ENCODE data around the gene LMTK3.

Gene LMTK3

GRCh38 chr19:48518207-48518606, 6.6 kb upstream of the LMTK3 start:
- Histone ChIP-seq H3K4me3 (replicated peaks; ENCODE audit: low read depth, low read length) (no peak overlapping the region), H3K27me3 (replicated peaks; ENCODE audit: control insufficient read depth, insufficient read depth, low read length) (no peaks in the 10 kb centered on the region), H3K36me3 (ENCODE audit: control insufficient read depth, insufficient read depth, low read length) (no peaks in the 10 kb centered on the region)
- TF ChIP-seq CTCF (IDR thresholded peaks at IDR 0.05; ENCODE audit: insufficient read depth, low read length, poor library complexity, severe bottlenecking) = no peak
- DNase-seq (ENCODE audit: extremely low read depth, insufficient read length) = no peak

GRCh38 chr19:48516536-48516935, 4.9 kb upstream of the LMTK3 start:
- H3K4me3 ChIP-seq (replicated peaks; ENCODE audit: low read depth, low read length) = no peak overlapping the region
- no peak for TF ChIP-seq CTCF (IDR thresholded peaks at IDR 0.05; ENCODE audit: insufficient read depth, low read length, poor library complexity, severe bottlenecking)
- H3K27me3 ChIP-seq (replicated peaks; ENCODE audit: control insufficient read depth, insufficient read depth, low read length) = no peaks in the 10 kb centered on the region; the same call in 1 of the 2 replicates
- H3K36me3 ChIP-seq (ENCODE audit: control insufficient read depth, insufficient read depth, low read length) = no peaks in the 10 kb centered on the region
- no peak for DNase-seq (ENCODE audit: extremely low read depth, insufficient read length)

GRCh38 chr19:48514123-48514458, 2.5 kb upstream of the LMTK3 start:
- Histone ChIP-seq H3K36me3 (ENCODE audit: control insufficient read depth, insufficient read depth, low read length) (no peaks in the 10 kb centered on the region), H3K27me3 (replicated peaks; ENCODE audit: control insufficient read depth, insufficient read depth, low read length) (peaks cover 2% of the 10 kb centered on the region), H3K4me3 (replicated peaks; ENCODE audit: low read depth, low read length) (peak overlapping the region; percentile 77)
- TF ChIP-seq CTCF (IDR thresholded peaks at IDR 0.05; ENCODE audit: insufficient read depth, low read length, poor library complexity, severe bottlenecking) = no peak
- no peak for DNase-seq (ENCODE audit: extremely low read depth, insufficient read length)

GRCh38 chr19:48513289-48514122, 1.9 kb upstream of the LMTK3 start:
- no peaks in the 10 kb centered on the region for H3K36me3 ChIP-seq (ENCODE audit: control insufficient read depth, insufficient read depth, low read length)
- peak; percentile 59 for DNase-seq (ENCODE audit: extremely low read depth, insufficient read length)
- no peak for TF ChIP-seq CTCF (IDR thresholded peaks at IDR 0.05; ENCODE audit: insufficient read depth, low read length, poor library complexity, severe bottlenecking)
- H3K27me3 ChIP-seq (replicated peaks; ENCODE audit: control insufficient read depth, insufficient read depth, low read length) = peaks cover 2% of the 10 kb centered on the region
- H3K4me3 ChIP-seq (replicated peaks; ENCODE audit: low read depth, low read length) = peak overlapping the region; percentile 77

GRCh38 chr19:48512504-48513288, 1.1 kb upstream of the LMTK3 start:
- DNase-seq (ENCODE audit: extremely low read depth, insufficient read length) = no peak
- peak overlapping the region; percentile 77 for H3K4me3 ChIP-seq (replicated peaks; ENCODE audit: low read depth, low read length)
- no peak for TF ChIP-seq CTCF (IDR thresholded peaks at IDR 0.05; ENCODE audit: insufficient read depth, low read length, poor library complexity, severe bottlenecking)
- H3K36me3 ChIP-seq (ENCODE audit: control insufficient read depth, insufficient read depth, low read length) = no peaks in the 10 kb centered on the region
- H3K27me3 ChIP-seq (replicated peaks; ENCODE audit: control insufficient read depth, insufficient read depth, low read length) = peaks cover 2% of the 10 kb centered on the region
